Smooth muscle cell (in vitro differentiated cells): Measurements from ENCODE around the gene SLC7A9. TPM values are rescaled to one million over a fixed set of nuclear protein-coding genes. Genes with fewer than 3 reads are reported as not detected.

Source experiments
- DNase-seq: peaks from one replicate; lab custom pipeline; 2025; ENCODE audit not compliant: unreplicated experiment; lab: John Stamatoyannopoulos, UW
- H2AFZ ChIP-seq: fragments of 200-600 bp; sonication (generic); 2 replicates; pipeline ENCODE4 v1.6.0; 2016; ENCODE audit warnings: antibody characterized with exemption, low read depth, mild to moderate bottlenecking
- H3F3A ChIP-seq: fragments of 200-600 bp; sonication (generic); 2 replicates; pipeline ENCODE4 v1.6.0; 2017; ENCODE audit warnings: antibody characterized with exemption, low read depth
- H3K27ac ChIP-seq: fragments of 200-600 bp; sonication (generic); 2 replicates; pipeline ENCODE4 v1.5.1; 2016; ENCODE audit warnings: low read depth, mild to moderate bottlenecking
- H3K27me3 ChIP-seq: fragments of 200-600 bp; sonication (generic); 2 replicates; pipeline ENCODE4 v1.6.1; 2016; ENCODE audit warnings: low read depth, mild to moderate bottlenecking
- H3K36me3 ChIP-seq: fragments of 200-600 bp; sonication (generic); 2 replicates; pipeline ENCODE4 v1.5.1; 2016; ENCODE audit warnings: low read depth
- H3K4me1 ChIP-seq: fragments of 200-600 bp; sonication (generic); 2 replicates; pipeline ENCODE4 v1.5.1; 2016; ENCODE audit warnings: low read depth
- H3K4me2 ChIP-seq: fragments of 200-600 bp; sonication (generic); 2 replicates; pipeline ENCODE4 v1.6.0; 2016; ENCODE audit warnings: mild to moderate bottlenecking
- H3K4me3 ChIP-seq: fragments of 200-600 bp; sonication (generic); 2 replicates; pipeline ENCODE4 v1.5.1; 2016; ENCODE audit warnings: mild to moderate bottlenecking
- H3K79me2 ChIP-seq: fragments of 200-600 bp; sonication (generic); 2 replicates; pipeline ENCODE4 v1.6.0; 2016; ENCODE audit warnings: low read depth, mild to moderate bottlenecking
- H3K9ac ChIP-seq: fragments of 200-600 bp; sonication (generic); 2 replicates; pipeline ENCODE4 v1.6.0; 2016; ENCODE audit warnings: low read depth
- H3K9me3 ChIP-seq: fragments of 200-600 bp; sonication (generic); replicated peaks from 2 replicates; pipeline ENCODE4 v1.5.1; 2016; ENCODE audit warnings: low read depth
- H4K20me1 ChIP-seq: fragments of 200-600 bp; sonication (generic); 2 replicates; pipeline ENCODE4 v1.6.0; 2016; ENCODE audit warnings: low read depth
- CTCF ChIP-seq: fragments of 200-600 bp; sonication (generic); IDR thresholded peaks from 2 replicates; pipeline ENCODE4 v1.5.1; 2017; ENCODE audit warnings: borderline replicate concordance, mild to moderate bottlenecking, antibody characterized with exemption; ENCODE audit not compliant: insufficient read depth, poor library complexity, severe bottlenecking
- WGBS: methylation state at CpG from one replicate; pipeline ENCODE4 v1.1.7; 2016; ENCODE audit warnings: low lambda C conversion rate; 5-methylcytosine and 5-hydroxymethylcytosine counted together
- polyA plus RNA-seq: library from polyadenylated mRNA; unstranded; fragments of >200 nt; fragmentation: Nextera tagmentation; extraction: Ambion mirVana; gene quantifications from 2 replicates; pipeline ENCODE4 v1.2.1, GENCODE V29; 2016
- total RNA-seq: library from RNA; depleted of rRNA; stranded (reverse); fragments of >200 nt; gene quantifications from 2 replicates; pipeline ENCODE4 v1.2.3, GENCODE V29; 2014

SLC7A9 gene
- total and polyA plus RNA-seq, 2 experiments from 2014 or later = 0.21 TPM; not detected in 1

GRCh38 chr19:32895384-32895783, 25.8 kb upstream of the SLC7A9 start:
- Histone ChIP-seq H3K27ac (no peak overlapping the region), H4K20me1 (no peaks in the 10 kb centered on the region), H3K4me3 (no peak overlapping the region), H3K9ac (no peak overlapping the region), H3K4me1 (no peaks in the 10 kb centered on the region), H3K27me3 (no peaks in the 10 kb centered on the region), H2AFZ (no peak overlapping the region), H3F3A (no peaks in the 10 kb centered on the region), H3K36me3 (peaks cover 27% of the 10 kb centered on the region), H3K4me2 (no peak overlapping the region), H3K79me2 (no peaks in the 10 kb centered on the region), H3K9me3 (peaks cover 21% of the 10 kb centered on the region)
- DNase-seq = no peak
- 92% methylated on average over 3 of the region's 3 CpGs for WGBS
- no peak for TF ChIP-seq CTCF

- Histone ChIP-seq H3K27ac (no peak overlapping the region), H3K9me3 (peaks cover 21% of the 10 kb centered on the region), H3K9ac (no peak overlapping the region), H3K36me3 (peaks cover 27% of the 10 kb centered on the region), H3K79me2 (no peaks in the 10 kb centered on the region), H3F3A (no peaks in the 10 kb centered on the region), H2AFZ (no peak overlapping the region), H3K27me3 (no peaks in the 10 kb centered on the region), H3K4me2 (no peak overlapping the region), H4K20me1 (no peaks in the 10 kb centered on the region), H3K4me3 (no peak overlapping the region), H3K4me1 (no peaks in the 10 kb centered on the region)
- no peak for DNase-seq
- 98% methylated on average over 2 of the region's 2 CpGs for WGBS
- TF ChIP-seq CTCF = no peak
These were observed 22.0 kb upstream of the SLC7A9 start for GRCh38 chr19:32891609-32892008.

GRCh38 chr19:32890841-32891240, 21.3 kb upstream of the SLC7A9 start:
- H3K9ac ChIP-seq = no peak overlapping the region
- no peak overlapping the region for H3K4me3 ChIP-seq
- H3K9me3 ChIP-seq = peaks cover 21% of the 10 kb centered on the region
- no peak for DNase-seq
- no peaks in the 10 kb centered on the region for H3F3A ChIP-seq
- WGBS = 98% methylated on average over 10 of the region's 10 CpGs
- no peaks in the 10 kb centered on the region for H3K27me3 ChIP-seq
- no peaks in the 10 kb centered on the region for H4K20me1 ChIP-seq
- H2AFZ ChIP-seq = no peak overlapping the region
- no peaks in the 10 kb centered on the region for H3K4me1 ChIP-seq
- H3K27ac ChIP-seq = no peak overlapping the region
- H3K36me3 ChIP-seq = peaks cover 27% of the 10 kb centered on the region
- H3K79me2 ChIP-seq = no peaks in the 10 kb centered on the region
- no peak for TF ChIP-seq CTCF
- H3K4me2 ChIP-seq = no peak overlapping the region

GRCh38 chr19:32890326-32890725, 20.8 kb upstream of the SLC7A9 start:
- WGBS = 96% methylated on average over 13 of the region's 13 CpGs
- Histone ChIP-seq H3K27ac (no peak overlapping the region), H3K4me3 (no peak overlapping the region), H3K9me3 (peaks cover 21% of the 10 kb centered on the region), H3K79me2 (no peaks in the 10 kb centered on the region), H3K9ac (no peak overlapping the region), H3F3A (no peaks in the 10 kb centered on the region), H3K36me3 (peaks cover 27% of the 10 kb centered on the region), H4K20me1 (no peaks in the 10 kb centered on the region), H3K4me2 (no peak overlapping the region), H3K27me3 (no peaks in the 10 kb centered on the region), H3K4me1 (no peaks in the 10 kb centered on the region), H2AFZ (no peak overlapping the region)
- TF ChIP-seq CTCF = no peak
- no peak for DNase-seq
